HL-60 (cell line): ENCODE measurements around the gene AVEN.

ENCODE experiments used
- DNase-seq, 2 experiments: peaks; one replicate each; pipeline ENCODE4 v3.0.0-alpha.2; 2010 to 2020; ENCODE audit warnings: low read depth in 1 of 2, low spot score in 1 of 2
- H3K27ac ChIP-seq: fragments of 250-450 bp; sonication (Bioruptor Pico); replicated peaks from 2 replicates; pipeline ENCODE4 v1.5.1; 2020; ENCODE audit warnings: mild to moderate bottlenecking, moderate library complexity
- H3K27me3 ChIP-seq: fragments of 250-450 bp; sonication (Bioruptor Pico); 2 replicates; pipeline ENCODE4 v1.5.1; 2021; ENCODE audit warnings: mild to moderate bottlenecking, moderate library complexity; ENCODE audit not compliant: insufficient read depth, poor library complexity, severe bottlenecking
- H3K4me3 ChIP-seq: replicated peaks from 2 replicates; pipeline ENCODE4 v1.5.1; 2011; ENCODE audit warnings: mild to moderate bottlenecking, control low read depth, low read length; ENCODE audit not compliant: insufficient read depth
- CTCF ChIP-seq: IDR thresholded peaks from one replicate; pipeline ENCODE4 v1.5.1; 2011; ENCODE audit warnings: low read length, control low read depth, inconsistent platforms; ENCODE audit not compliant: insufficient read depth
- GABPA ChIP-seq: IDR thresholded peaks from 2 replicates; pipeline ENCODE4 v1.6.1; 2012; ENCODE audit warnings: low read depth
- POLR2AphosphoS5 ChIP-seq: IDR thresholded peaks from 2 replicates; pipeline ENCODE4 v1.6.1; 2012; ENCODE audit warnings: low read depth
- REST ChIP-seq: IDR thresholded peaks from 2 replicates; pipeline ENCODE4 v1.6.1; 2012; ENCODE audit warnings: low read depth; ENCODE audit not compliant: insufficient replicate concordance
- SPI1 ChIP-seq: IDR thresholded peaks from 2 replicates; pipeline ENCODE4 v1.6.1; 2012; ENCODE audit warnings: low read depth, mild to moderate bottlenecking, borderline replicate concordance

AVEN gene

GRCh38 chr15:34031987-34032760 lies 6.8 kb downstream of the AVEN start:
- H3K27ac ChIP-seq: no peak overlapping the region
- H3K4me3 ChIP-seq: no peak overlapping the region
- H3K27me3 ChIP-seq: no peaks in the 10 kb centered on the region
- no peak for DNase-seq
- no peak for TF ChIP-seq GABPA
- TF ChIP-seq POLR2AphosphoS5: no peak
- TF ChIP-seq REST: no peak
- no peak for TF ChIP-seq SPI1
- TF ChIP-seq CTCF: no peak

GRCh38 chr15:34027606-34028005 lies 11.4 kb downstream of the AVEN start:
- H3K27ac ChIP-seq: no peak overlapping the region
- no peak overlapping the region for H3K4me3 ChIP-seq
- TF ChIP-seq REST: no peak
- no peak for TF ChIP-seq CTCF
- no peak for TF ChIP-seq GABPA
- TF ChIP-seq POLR2AphosphoS5: no peak
- no peak for TF ChIP-seq SPI1
- H3K27me3 ChIP-seq: no peaks in the 10 kb centered on the region
- no peak for DNase-seq

- DNase-seq: no peak
- no peak for TF ChIP-seq REST
- TF ChIP-seq POLR2AphosphoS5: no peak
- no peak for TF ChIP-seq GABPA
- TF ChIP-seq CTCF: no peak
- TF ChIP-seq SPI1: no peak
- no peaks in the 10 kb centered on the region for H3K27me3 ChIP-seq
- no peak overlapping the region for H3K4me3 ChIP-seq
- H3K27ac ChIP-seq: no peak overlapping the region
Observed at GRCh38 chr15:34025252-34025651, 13.8 kb downstream of the AVEN start.
